SKM-1 treated with dmso at 0.1 percent for 144 hours (cell line): ENCODE results near the gene LTBP1.

Experiments
- DNase-seq: peaks from one replicate; lab custom pipeline; 2025; ENCODE audit not compliant: unreplicated experiment; lab: John Stamatoyannopoulos, UW

LTBP1 gene

GRCh38 chr2:32931945-32932709, 14.6 kb upstream of the LTBP1 start:
- DNase-seq, result no peak

- DNase-seq, result no peak
Measured at GRCh38 chr2:32932825-32933755, 13.7 kb upstream of the LTBP1 start.

- DNase-seq, result no peak
Measured at GRCh38 chr2:32933756-32934095, 13.0 kb upstream of the LTBP1 start.

GRCh38 chr2:32937602-32938448, 8.9 kb upstream of the LTBP1 start:
- no peak for DNase-seq

GRCh38 chr2:32938934-32939333, 7.8 kb upstream of the LTBP1 start:
- no peak for DNase-seq

GRCh38 chr2:32940316-32940997, 6.3 kb upstream of the LTBP1 start:
- DNase-seq, result no peak

GRCh38 chr2:32941944-32942690, 4.6 kb upstream of the LTBP1 start:
- DNase-seq, result no peak

- DNase-seq, result no peak
Measured at GRCh38 chr2:32942793-32943485, 3.8 kb upstream of the LTBP1 start.

GRCh38 chr2:32945286-32945685, 1.5 kb upstream of the LTBP1 start:
- DNase-seq, result no peak

- DNase-seq, result no peak
Measured at GRCh38 chr2:32947076-32947483, 327 bp downstream of the LTBP1 start.

- DNase-seq, result no peak
Measured at GRCh38 chr2:32947484-32948143, 861 bp downstream of the LTBP1 start.

- no peak for DNase-seq
Measured at GRCh38 chr2:32948266-32948665, 1.5 kb downstream of the LTBP1 start.

- no peak for DNase-seq
Measured at GRCh38 chr2:32949260-32949659, 2.5 kb downstream of the LTBP1 start.

- no peak for DNase-seq
Measured at GRCh38 chr2:32951672-32952071, 4.9 kb downstream of the LTBP1 start.

GRCh38 chr2:32952761-32953476, 6.2 kb downstream of the LTBP1 start:
- DNase-seq, result no peak

GRCh38 chr2:32954206-32954605, 7.5 kb downstream of the LTBP1 start:
- DNase-seq, result no peak

GRCh38 chr2:32958821-32959220, 12.1 kb downstream of the LTBP1 start:
- no peak for DNase-seq

- DNase-seq, result no peak
Measured at GRCh38 chr2:32960238-32960637, 13.5 kb downstream of the LTBP1 start.
